Measurements from ENCODE around the gene FZD7.
A peak's percentile ranks its signal among the peaks of the same experiment; 100 is the strongest.

The FZD7 gene

GRCh38 chr2:202014759-202015211 lies 18.9 kb upstream of the FZD7 start:
- no peak for DNase-seq

GRCh38 chr2:202015471-202015870 lies 18.2 kb upstream of the FZD7 start:
- DNase-seq = no peak

- no peak for DNase-seq
Observed at GRCh38 chr2:202016579-202017227, 17.0 kb upstream of the FZD7 start.

- no peak for DNase-seq
Observed at GRCh38 chr2:202017940-202018339, 15.7 kb upstream of the FZD7 start.

- DNase-seq = no peak
Observed at GRCh38 chr2:202018950-202019349, 14.7 kb upstream of the FZD7 start.

- no peak for DNase-seq
Observed at GRCh38 chr2:202019689-202020450, 13.8 kb upstream of the FZD7 start.

GRCh38 chr2:202022755-202023154 lies 10.9 kb upstream of the FZD7 start:
- DNase-seq = no peak

- no peak for DNase-seq
Observed at GRCh38 chr2:202023198-202023903, 10.3 kb upstream of the FZD7 start.

GRCh38 chr2:202023904-202024266 lies 9.8 kb upstream of the FZD7 start:
- no peak for DNase-seq

GRCh38 chr2:202024871-202025270 lies 8.8 kb upstream of the FZD7 start:
- DNase-seq = no peak

- DNase-seq = no peak
Observed at GRCh38 chr2:202025816-202026215, 7.8 kb upstream of the FZD7 start.

- no peak for DNase-seq
Observed at GRCh38 chr2:202026507-202026906, 7.1 kb upstream of the FZD7 start.

GRCh38 chr2:202030691-202031090 lies 3.0 kb upstream of the FZD7 start:
- DNase-seq = no peak

GRCh38 chr2:202031246-202031951 lies 2.3 kb upstream of the FZD7 start:
- no peak for DNase-seq

GRCh38 chr2:202032846-202033316 lies 774 bp upstream of the FZD7 start:
- DNase-seq = peak; percentile 74

GRCh38 chr2:202034249-202035088 lies 814 bp downstream of the FZD7 start:
- DNase-seq = peak; percentile 73

GRCh38 chr2:202035089-202035940 lies 1.7 kb downstream of the FZD7 start:
- DNase-seq = peak; percentile 61

GRCh38 chr2:202035941-202036372 lies 2.3 kb downstream of the FZD7 start:
- no peak for DNase-seq

- no peak for DNase-seq
Observed at GRCh38 chr2:202036601-202037037, 3.0 kb downstream of the FZD7 start.

- DNase-seq = no peak
Observed at GRCh38 chr2:202037086-202037485, 3.4 kb downstream of the FZD7 start.

Data from activated CD8-positive, alpha-beta memory T cell treated with anti-CD3 and anti-CD28 coated beads for 24 hours (primary cell).